GM19324 (cell line): ENCODE measurements around the gene CEMP1.
"Not testable (repeated sequence)": the region's sequence is repeated elsewhere in the genome, so short reads cannot be mapped to it uniquely, and the experiment has no call there.

Source experiments
- ATAC-seq: cut with Tn5 transposase; IDR thresholded peaks from one replicate; pipeline ENCODE4 v1.9.1; 2021; ENCODE audit warnings: mild to moderate bottlenecking, moderate library complexity; ENCODE audit not compliant: unreplicated experiment, low FRiP score

Gene CEMP1

GRCh38 chr16:2531371-2531695 lies at the start of gene CEMP1:
CEMP1 (minus strand) TSS chr16:2531408; CDS start chr16:2531073, 335 bp downstream.
- no peak for ATAC-seq

- ATAC-seq, result not testable (repeated sequence)
Measured at GRCh38 chr16:2580818-2581217, 49.6 kb upstream of the CEMP1 start.

GRCh38 chr16:2580143-2580542 lies 48.9 kb upstream of the CEMP1 start:
- ATAC-seq, result not testable (repeated sequence)

- ATAC-seq, result not testable (repeated sequence)
Measured at GRCh38 chr16:2578905-2579304, 47.7 kb upstream of the CEMP1 start.

- ATAC-seq, result not testable (repeated sequence)
Measured at GRCh38 chr16:2577044-2577443, 45.8 kb upstream of the CEMP1 start.

GRCh38 chr16:2575839-2576238 lies 44.6 kb upstream of the CEMP1 start:
- ATAC-seq, result not testable (repeated sequence)

GRCh38 chr16:2572704-2573103 lies 41.5 kb upstream of the CEMP1 start:
- ATAC-seq, result not testable (repeated sequence)

GRCh38 chr16:2568573-2568972 lies 37.4 kb upstream of the CEMP1 start:
- not testable (repeated sequence) for ATAC-seq

GRCh38 chr16:2567506-2567905 lies 36.3 kb upstream of the CEMP1 start:
- ATAC-seq, result not testable (repeated sequence)

- not testable (repeated sequence) for ATAC-seq
Measured at GRCh38 chr16:2560798-2561133, 29.6 kb upstream of the CEMP1 start.

GRCh38 chr16:2560131-2560797 lies 29.1 kb upstream of the CEMP1 start:
- not testable (repeated sequence) for ATAC-seq

- not testable (repeated sequence) for ATAC-seq
Measured at GRCh38 chr16:2557150-2557549, 25.9 kb upstream of the CEMP1 start.

- not testable (repeated sequence) for ATAC-seq
Measured at GRCh38 chr16:2554709-2555425, 23.7 kb upstream of the CEMP1 start.

- ATAC-seq, result not testable (repeated sequence)
Measured at GRCh38 chr16:2551420-2551889, 20.2 kb upstream of the CEMP1 start.

GRCh38 chr16:2550283-2550878 lies 19.2 kb upstream of the CEMP1 start:
- ATAC-seq, result not testable (repeated sequence)

GRCh38 chr16:2543771-2544170 lies 12.6 kb upstream of the CEMP1 start:
- not testable (repeated sequence) for ATAC-seq

GRCh38 chr16:2541409-2541808 lies 10.2 kb upstream of the CEMP1 start:
- ATAC-seq, result not testable (repeated sequence)

- ATAC-seq, result not testable (repeated sequence)
Measured at GRCh38 chr16:2540912-2541311, 9.7 kb upstream of the CEMP1 start.

GRCh38 chr16:2539845-2540458 lies 8.7 kb upstream of the CEMP1 start:
- not testable (repeated sequence) for ATAC-seq

- not testable (repeated sequence) for ATAC-seq
Measured at GRCh38 chr16:2539192-2539844, 8.1 kb upstream of the CEMP1 start.
